DMS114 treated with DMSO at 0.1 percent for 48 hours (cell line): ENCODE data around the gene TCF3.
A peak's percentile ranks its signal among the peaks of the same experiment; 100 is the strongest.

ENCODE experiments used
- DNase-seq: peaks from one replicate; lab custom pipeline; 2025; ENCODE audit not compliant: unreplicated experiment; lab: John Stamatoyannopoulos, UW

Gene TCF3

GRCh38 chr19:1631557-1632100 is 20.8 kb downstream of the TCF3 start:
- no peak for DNase-seq

- no peak for DNase-seq
Measured at GRCh38 chr19:1630811-1631210, 21.6 kb downstream of the TCF3 start.

GRCh38 chr19:1630012-1630411 is 22.4 kb downstream of the TCF3 start:
- DNase-seq: no peak

- DNase-seq: no peak
Measured at GRCh38 chr19:1629256-1629808, 23.1 kb downstream of the TCF3 start.

- DNase-seq: no peak
Measured at GRCh38 chr19:1627194-1627593, 25.2 kb downstream of the TCF3 start.

- DNase-seq: no peak
Measured at GRCh38 chr19:1626417-1627010, 25.9 kb downstream of the TCF3 start.

- peak; percentile 16 for DNase-seq
Measured at GRCh38 chr19:1624458-1624857, 28.0 kb downstream of the TCF3 start.

GRCh38 chr19:1622541-1622940 is 29.9 kb downstream of the TCF3 start:
- DNase-seq: no peak

GRCh38 chr19:1622007-1622406 is 30.4 kb downstream of the TCF3 start:
- no peak for DNase-seq

- DNase-seq: no peak
Measured at GRCh38 chr19:1621574-1621973, 30.8 kb downstream of the TCF3 start.

- DNase-seq: no peak
Measured at GRCh38 chr19:1621021-1621420, 31.4 kb downstream of the TCF3 start.

GRCh38 chr19:1620502-1620901 is 31.9 kb downstream of the TCF3 start:
- DNase-seq: no peak

- DNase-seq: no peak
Measured at GRCh38 chr19:1619703-1620102, 32.7 kb downstream of the TCF3 start.

- DNase-seq: no peak
Measured at GRCh38 chr19:1619094-1619439, 33.3 kb downstream of the TCF3 start.

GRCh38 chr19:1618157-1619093 is 34.0 kb downstream of the TCF3 start:
- DNase-seq: no peak

GRCh38 chr19:1616875-1617274 is 35.5 kb downstream of the TCF3 start:
- no peak for DNase-seq

GRCh38 chr19:1616396-1616795 is 36.0 kb downstream of the TCF3 start:
- no peak for DNase-seq

GRCh38 chr19:1615156-1615765 is 37.2 kb downstream of the TCF3 start:
- DNase-seq: no peak

GRCh38 chr19:1613808-1614570 is 38.4 kb downstream of the TCF3 start:
- no peak for DNase-seq

- DNase-seq: no peak
Measured at GRCh38 chr19:1613146-1613545, 39.3 kb downstream of the TCF3 start.
